SHP77 (cell line): ENCODE results near the gene TIMM23.

Experiments
- DNase-seq, 2 experiments: peaks; one replicate each; lab custom pipeline; 2025; lab: John Stamatoyannopoulos, UW

Gene TIMM23

DNA sequence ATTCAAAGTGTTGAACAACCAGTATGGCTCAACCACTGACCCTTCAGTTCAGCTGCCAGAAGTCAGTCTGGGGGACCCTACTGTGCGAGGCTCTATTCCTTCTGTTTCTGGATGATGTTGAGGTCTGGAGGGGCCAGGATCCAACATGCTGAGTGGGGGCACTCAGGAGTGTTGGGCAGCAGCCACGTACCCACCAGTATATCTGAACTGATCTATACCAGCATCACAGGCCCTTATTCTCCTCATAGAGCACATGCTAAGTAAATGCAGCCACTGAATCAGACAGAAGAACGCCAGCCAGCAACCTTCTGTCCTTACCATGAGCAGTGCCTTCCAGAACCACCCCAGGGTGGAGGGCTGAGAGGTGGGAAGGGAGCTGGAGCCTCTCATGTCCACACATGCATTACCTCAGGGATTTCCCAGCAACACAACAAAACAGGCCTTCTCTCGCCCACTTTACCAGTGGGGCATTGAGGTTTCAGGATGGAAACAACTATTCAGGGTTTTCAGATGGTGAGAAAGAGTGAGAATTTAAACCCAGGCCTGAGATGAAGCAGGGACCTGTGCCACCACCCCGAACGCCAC, 80.6 kb downstream of the TIMM23 start:
- DNase-seq = no peak
